ENCODE measurements around the gene NR2E3. TPM values are rescaled to one million over a fixed set of nuclear protein-coding genes. Genes with fewer than 3 reads are reported as not detected.

Gene NR2E3
- total RNA-seq, 3 donors from 2014 or later (not counting 1 experiment from before 2014, with no cell fraction given) = not detected

- ATAC-seq = no peak
- no peaks in the 10 kb centered on the region for H3K4me1 ChIP-seq (ENCODE audit: control insufficient read depth, insufficient read depth, low read length)
- H3K27me3 Mint-ChIP-seq (ENCODE audit: low read depth in 2 of 2) = no peaks in the 10 kb centered on the region
- H3K4me1 Mint-ChIP-seq = no peaks in the 10 kb centered on the region
- no peaks in the 10 kb centered on the region for H3K27me3 ChIP-seq (ENCODE audit: control insufficient read depth, insufficient read depth, low read length)
- no peak overlapping the region for H3K27ac Mint-ChIP-seq
- DNase-seq = no peak
- H3K36me3 ChIP-seq (ENCODE audit: control insufficient read depth, insufficient read depth, low read length) = peaks cover 50% of the 10 kb centered on the region
- no peak overlapping the region for H3K4me3 Mint-ChIP-seq
- 97% methylated on average over 3 of the region's 4 CpGs for WGBS (ENCODE audit: insufficient coverage)
- H3K9me3 ChIP-seq (ENCODE audit: control insufficient read depth, insufficient read depth, low read length) = peaks cover 20% of the 10 kb centered on the region
- H3K27ac ChIP-seq (ENCODE audit: low read length) = no peak overlapping the region
- peaks cover 4% of the 10 kb centered on the region in 2 donors for H3K9me3 Mint-ChIP-seq
- peaks cover 11% of the 10 kb centered on the region for H3K36me3 Mint-ChIP-seq
- intact Hi-C loops (cut with micrococcal nuclease) = no loop called here
- H3K4me3 ChIP-seq (ENCODE audit: low read length) = no peak overlapping the region
- TF ChIP-seq CTCF (IDR thresholded peaks at IDR 0.05) = no peak
Measured at GRCh38 chr15:71825021-71825730, 14.8 kb downstream of the NR2E3 start.

- H3K4me3 Mint-ChIP-seq = no peak overlapping the region
- no peak for TF ChIP-seq CTCF (IDR thresholded peaks at IDR 0.05)
- Histone ChIP-seq H3K4me3 (ENCODE audit: low read length) (no peak overlapping the region), H3K27me3 (ENCODE audit: control insufficient read depth, insufficient read depth, low read length) (no peaks in the 10 kb centered on the region), H3K36me3 (ENCODE audit: control insufficient read depth, insufficient read depth, low read length) (peaks cover 50% of the 10 kb centered on the region), H3K4me1 (ENCODE audit: control insufficient read depth, insufficient read depth, low read length) (no peaks in the 10 kb centered on the region), H3K9me3 (ENCODE audit: control insufficient read depth, insufficient read depth, low read length) (peaks cover 14% of the 10 kb centered on the region), H3K27ac (ENCODE audit: low read length) (no peak overlapping the region)
- H3K27me3 Mint-ChIP-seq (ENCODE audit: low read depth in 2 of 2) = no peaks in the 10 kb centered on the region
- WGBS (ENCODE audit: insufficient coverage) = 96% methylated on average over 4 of the region's 5 CpGs
- H3K36me3 Mint-ChIP-seq = peaks cover 11% of the 10 kb centered on the region
- H3K27ac Mint-ChIP-seq = no peak overlapping the region
- ATAC-seq (no peak), DNase-seq (no peak)
- H3K9me3 Mint-ChIP-seq = peaks cover 4% of the 10 kb centered on the region in 2 donors
- intact Hi-C loops (cut with micrococcal nuclease) = no loop called here
- no peaks in the 10 kb centered on the region for H3K4me1 Mint-ChIP-seq
Measured at GRCh38 chr15:71826196-71826595, 15.8 kb downstream of the NR2E3 start.

- no peaks in the 10 kb centered on the region for H3K9me3 Mint-ChIP-seq
- Histone ChIP-seq H3K9me3 (ENCODE audit: control insufficient read depth, insufficient read depth, low read length) (no peaks in the 10 kb centered on the region), H3K36me3 (ENCODE audit: control insufficient read depth, insufficient read depth, low read length) (peaks cover 35% of the 10 kb centered on the region), H3K4me1 (ENCODE audit: control insufficient read depth, insufficient read depth, low read length) (no peaks in the 10 kb centered on the region), H3K27ac (ENCODE audit: low read length) (no peak overlapping the region), H3K4me3 (ENCODE audit: low read length) (no peak overlapping the region), H3K27me3 (ENCODE audit: control insufficient read depth, insufficient read depth, low read length) (no peaks in the 10 kb centered on the region)
- no peaks in the 10 kb centered on the region for H3K27me3 Mint-ChIP-seq (ENCODE audit: low read depth in 2 of 2)
- H3K4me3 Mint-ChIP-seq = no peak overlapping the region
- H3K27ac Mint-ChIP-seq = no peak overlapping the region
- 92% methylated on average over 2 of the region's 2 CpGs for WGBS (ENCODE audit: insufficient coverage)
- intact Hi-C loops (cut with micrococcal nuclease) = no loop called here
- ATAC-seq (no peak), DNase-seq (no peak)
- no peaks in the 10 kb centered on the region for H3K4me1 Mint-ChIP-seq
- H3K36me3 Mint-ChIP-seq = no peaks in the 10 kb centered on the region
- no peak for TF ChIP-seq CTCF (IDR thresholded peaks at IDR 0.05)
Measured at GRCh38 chr15:71830981-71831380, 20.6 kb downstream of the NR2E3 start.

GRCh38 chr15:71841563-71841962, 31.2 kb downstream of the NR2E3 start:
- DNase-seq (no peak), ATAC-seq (no peak)
- Histone ChIP-seq H3K9me3 (ENCODE audit: control insufficient read depth, insufficient read depth, low read length) (no peaks in the 10 kb centered on the region), H3K4me3 (ENCODE audit: low read length) (no peak overlapping the region), H3K36me3 (ENCODE audit: control insufficient read depth, insufficient read depth, low read length) (peaks cover 11% of the 10 kb centered on the region), H3K27me3 (ENCODE audit: control insufficient read depth, insufficient read depth, low read length) (no peaks in the 10 kb centered on the region), H3K4me1 (ENCODE audit: control insufficient read depth, insufficient read depth, low read length) (no peaks in the 10 kb centered on the region), H3K27ac (ENCODE audit: low read length) (no peak overlapping the region)
- Mint-ChIP-seq H3K36me3 (peaks cover 10% of the 10 kb centered on the region), H3K4me3 (no peak overlapping the region), H3K9me3 (no peaks in the 10 kb centered on the region), H3K27ac (no peak overlapping the region), H3K27me3 (ENCODE audit: low read depth in 2 of 2) (no peaks in the 10 kb centered on the region), H3K4me1 (no peaks in the 10 kb centered on the region)
- 100% methylated on average over 2 of the region's 3 CpGs for WGBS (ENCODE audit: insufficient coverage)
- no peak for TF ChIP-seq CTCF (IDR thresholded peaks at IDR 0.05)
- intact Hi-C loops (cut with micrococcal nuclease) = no loop called here

Measured in natural killer cell (primary cell).